Stimulated activated CD4-positive, alpha-beta T cell treated with anti-CD3 and anti-CD28 coated beads, Interleukin-15, amount 100 ng/mL, for 24 hours (primary cell): ENCODE data around the gene AKNA.

ENCODE experiments used
- DNase-seq: peaks from one replicate; pipeline ENCODE4 v3.0.0-alpha.2; 2020

AKNA gene

GRCh38 chr9:114300846-114301797, 86.7 kb downstream of the AKNA start:
- no peak for DNase-seq

- no peak for DNase-seq
Observed at GRCh38 chr9:114300153-114300845, 87.5 kb downstream of the AKNA start.

GRCh38 chr9:114299286-114300152, 88.3 kb downstream of the AKNA start:
- no peak for DNase-seq

DNA sequence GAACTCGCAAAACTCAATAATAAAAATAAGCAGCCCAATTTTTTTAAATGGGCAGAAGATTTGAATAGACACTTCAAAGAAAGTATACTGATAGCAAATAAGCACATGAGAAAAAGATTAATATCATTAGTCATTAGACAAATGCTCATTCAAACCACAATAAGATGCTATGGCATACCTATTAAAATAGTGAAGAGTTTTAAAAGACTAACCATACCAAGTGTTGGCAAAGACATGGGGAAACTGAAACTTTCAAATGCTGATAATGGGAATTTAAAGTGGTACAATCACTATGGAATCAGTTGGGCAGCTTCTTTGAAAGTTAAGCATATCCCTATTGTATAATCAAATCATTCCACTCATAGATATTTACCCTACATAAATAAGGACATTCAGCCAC, 91.4 kb downstream of the AKNA start:
- DNase-seq: no peak

GRCh38 chr9:114294664-114295063, 93.1 kb downstream of the AKNA start:
- DNase-seq: no peak

GRCh38 chr9:114291886-114292590, 95.7 kb downstream of the AKNA start:
- no peak for DNase-seq

GRCh38 chr9:114291064-114291474, 96.7 kb downstream of the AKNA start:
- peak; percentile 76 for DNase-seq

DNA sequence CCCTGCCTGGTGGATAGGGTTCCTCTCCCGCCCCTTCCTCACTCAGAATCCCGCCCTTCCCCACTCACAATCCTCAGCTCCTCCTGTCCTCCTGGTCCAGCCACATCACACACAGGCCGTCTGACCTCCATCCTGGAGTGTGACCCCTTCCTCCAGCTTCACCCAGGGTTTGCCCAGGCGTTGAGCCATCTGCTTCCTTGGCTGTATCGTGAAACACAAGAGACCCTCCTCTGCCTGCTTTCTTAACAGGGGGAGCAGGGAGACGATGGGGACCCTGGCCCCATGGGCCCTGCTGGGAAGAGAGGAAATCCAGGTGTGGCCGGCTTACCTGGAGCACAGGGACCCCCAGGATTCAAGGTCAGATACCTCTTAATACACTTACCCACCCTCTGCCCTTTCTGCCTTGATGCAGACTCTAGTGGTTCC, 97.2 kb downstream of the AKNA start:
- no peak for DNase-seq

DNA sequence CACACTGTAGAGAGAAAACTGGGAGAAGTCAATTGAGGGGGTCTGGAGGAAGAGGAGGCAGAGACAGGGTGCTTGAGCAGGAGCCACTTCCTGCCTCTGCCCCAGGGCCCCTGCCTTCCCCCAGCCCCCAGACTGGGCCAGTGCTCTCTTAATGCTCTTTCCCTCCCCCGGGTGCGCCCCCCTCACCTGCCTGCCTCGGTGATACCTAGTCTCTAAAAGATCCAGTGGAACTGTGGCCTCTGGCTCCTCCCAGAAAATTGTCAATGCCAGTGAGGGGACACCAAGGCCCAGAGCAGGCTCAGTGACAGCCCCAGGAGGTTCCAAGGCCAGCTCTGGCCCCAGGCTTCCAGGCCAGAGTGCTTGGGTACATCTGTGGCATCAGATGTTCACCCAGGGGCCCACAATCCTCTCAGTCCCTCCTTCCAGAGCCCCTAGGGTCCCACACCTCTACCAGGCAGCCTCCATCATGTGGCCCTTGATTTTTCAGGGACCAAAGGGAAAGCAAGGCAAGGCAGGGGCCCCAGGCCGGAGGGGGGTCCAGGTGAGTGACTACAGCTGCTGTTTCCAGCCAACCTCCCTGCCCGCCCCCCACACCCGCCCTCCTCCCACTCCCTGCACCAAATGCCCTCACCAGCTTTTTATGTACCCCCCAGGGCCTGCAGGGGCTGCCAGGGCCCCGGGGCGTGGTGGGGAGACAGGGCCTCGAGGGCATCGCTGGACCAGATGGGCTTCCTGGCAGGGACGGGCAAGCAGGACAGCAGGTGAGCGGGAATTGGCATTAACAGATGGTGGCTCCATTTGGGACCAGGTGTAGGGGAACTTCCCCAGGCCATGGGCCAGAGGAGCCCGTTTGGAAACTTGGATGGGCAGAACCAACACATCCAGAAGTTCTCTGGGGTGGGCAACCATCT, 98.0 kb downstream of the AKNA start:
- no peak for DNase-seq

- DNase-seq: no peak
Observed at GRCh38 chr9:114289106-114289505, 98.7 kb downstream of the AKNA start.

DNA sequence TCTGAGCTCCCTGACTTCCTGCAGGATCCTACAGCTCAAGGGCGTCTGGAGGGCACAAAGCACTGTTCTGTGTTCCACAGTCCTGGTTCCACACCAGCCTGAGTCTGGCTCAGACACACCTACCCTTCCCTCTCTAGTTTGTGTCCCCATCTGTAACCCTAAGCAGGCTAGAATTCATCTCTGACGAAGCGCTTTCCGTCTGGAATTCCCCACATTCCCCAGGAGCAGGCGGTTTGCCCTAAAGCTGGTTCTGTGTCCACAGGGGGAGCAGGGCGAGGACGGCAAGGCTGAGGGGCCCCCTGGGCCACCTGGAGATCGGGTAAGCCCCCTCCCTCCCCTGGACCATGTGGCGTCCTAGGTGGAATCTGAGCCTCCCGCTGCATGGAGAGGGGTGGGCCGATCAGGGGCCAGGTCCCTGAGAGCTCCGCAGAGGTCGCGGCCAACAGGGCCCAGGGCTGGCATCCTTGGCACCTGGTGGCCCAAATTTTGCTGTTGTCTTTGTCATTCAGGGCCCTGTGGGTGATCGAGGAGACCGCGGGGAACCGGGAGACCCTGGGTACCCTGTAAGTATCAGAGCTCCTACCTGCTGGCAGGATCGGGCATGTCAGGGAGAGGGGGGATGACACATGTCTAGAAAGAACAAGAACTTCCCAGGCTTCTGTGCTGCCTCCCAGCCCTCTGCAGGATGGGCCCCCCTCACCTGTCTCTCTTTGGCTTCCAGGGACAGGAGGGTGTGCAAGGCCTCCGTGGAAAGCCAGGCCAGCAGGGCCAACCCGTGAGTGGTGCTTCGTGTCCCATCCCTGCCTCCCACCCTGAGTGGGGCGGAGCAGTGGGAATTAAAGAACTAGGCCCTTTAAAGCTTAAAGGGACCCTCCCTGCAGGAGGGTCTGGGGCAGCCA, 99.3 kb downstream of the AKNA start:
- DNase-seq: no peak

DNA sequence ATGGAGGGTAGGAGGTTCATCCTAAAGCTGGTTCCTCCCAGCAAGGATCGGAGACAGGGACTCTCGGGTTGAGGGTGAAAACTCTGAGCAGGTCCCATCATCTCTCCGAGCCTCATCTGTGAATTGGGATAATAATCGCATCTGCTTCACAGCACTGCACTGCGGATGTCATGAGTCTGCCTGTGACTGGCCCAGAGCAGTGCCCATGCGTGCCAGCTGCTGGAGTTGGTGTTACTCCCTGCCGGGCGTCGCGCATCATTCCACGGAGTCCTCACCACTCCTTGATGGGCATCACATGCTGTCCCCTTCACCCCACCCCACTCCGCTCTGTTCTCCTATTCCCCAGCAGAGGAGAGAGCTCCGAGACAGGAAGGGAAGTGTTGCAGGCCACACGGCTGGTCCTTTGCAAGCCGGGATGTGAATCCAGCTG, 100.0 kb downstream of the AKNA start:
- no peak for DNase-seq

- no peak for DNase-seq
Observed at GRCh38 chr9:114287001-114287762, 100.6 kb downstream of the AKNA start.

DNA sequence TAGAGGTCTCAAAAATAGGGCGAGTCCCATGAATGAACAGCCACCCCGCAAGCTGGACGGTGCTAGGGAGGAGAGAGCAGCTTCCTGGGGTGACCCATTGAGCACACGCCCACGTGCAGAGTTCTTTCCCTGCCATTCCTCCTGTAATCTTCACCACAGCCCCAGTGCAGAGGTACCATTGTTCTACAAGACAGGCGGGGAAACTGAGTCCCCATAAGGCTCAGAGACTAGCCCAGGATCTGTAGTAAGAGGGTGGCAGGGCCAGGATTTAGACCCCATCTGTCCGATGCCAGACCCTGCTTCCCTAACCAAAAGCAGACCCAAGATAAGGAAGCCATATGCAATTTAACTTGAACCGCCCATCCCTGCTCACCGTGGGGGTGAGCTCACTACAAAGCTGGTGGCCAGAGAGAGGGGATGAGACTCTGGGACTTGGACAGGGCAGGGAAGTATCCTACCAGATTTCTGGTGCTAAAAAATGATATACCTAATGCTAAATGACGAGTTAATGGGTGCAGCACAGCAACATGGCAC, 101.6 kb downstream of the AKNA start:
- DNase-seq: no peak

- DNase-seq: no peak
Observed at GRCh38 chr9:114285166-114285867, 102.5 kb downstream of the AKNA start.

DNA sequence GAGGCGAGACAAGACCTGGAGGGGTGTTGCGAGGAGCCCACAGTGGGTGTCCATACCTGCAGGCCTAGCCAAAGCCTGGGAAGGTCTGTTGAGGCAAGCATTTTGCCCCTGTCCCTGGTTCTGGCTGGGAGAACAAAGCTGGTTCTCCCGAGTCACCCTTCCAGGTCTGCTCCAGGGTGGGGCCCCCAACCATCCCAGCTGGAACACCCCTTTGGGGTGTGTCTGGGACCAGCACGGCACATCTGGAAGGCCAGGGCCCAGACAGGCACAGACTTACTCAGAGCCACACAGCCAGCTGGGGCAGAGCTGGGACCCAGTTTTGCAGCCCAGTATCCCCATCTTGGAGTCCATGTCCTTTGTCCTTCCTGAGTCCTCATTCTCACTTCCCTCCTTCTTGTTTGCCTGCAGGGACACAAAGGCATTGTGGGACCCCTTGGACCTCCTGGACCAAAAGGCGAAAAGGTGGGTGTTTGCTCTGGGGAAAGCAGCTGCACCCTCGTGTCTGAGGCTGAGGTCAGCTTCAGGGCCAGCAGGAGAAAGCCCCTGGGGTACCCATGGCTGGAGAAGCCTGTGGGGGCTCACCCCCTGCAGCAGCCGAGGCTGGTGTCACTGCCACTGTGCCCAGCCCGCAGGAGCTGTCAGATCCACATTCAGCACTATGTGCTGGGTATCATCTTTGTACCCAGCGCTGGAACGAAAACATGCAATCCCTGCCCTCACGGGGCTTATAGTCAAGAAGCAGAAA, 103.3 kb downstream of the AKNA start:
- DNase-seq: no peak
